HCT116 (cell line): ENCODE data around the gene ELN. TPM values are rescaled to one million over a fixed set of nuclear protein-coding genes. Genes with fewer than 3 reads are reported as not detected.

ENCODE experiments used
- ATAC-seq: fragments of 200-7000 bp; cut with Tn5 transposase; 2 replicates; pipeline ENCODE4 v1.9.1; 2020; ENCODE audit warnings: mild to moderate bottlenecking, moderate library complexity
- BruUV-seq: library from RNA; stranded (reverse); fragments of 400-500 nt; replicated peaks from 2 replicates; lab custom pipeline; 2021; lab: Mats Ljungman, UMichigan
- CTCF ChIA-PET: fragments of 300-600 bp; sonication (Branson Sonifier 250); formaldehyde crosslinking; loops from one replicate; lab custom pipeline; 2021; ENCODE audit warnings: antibody characterized with exemption; lab: Charles Lee
- POLR2A ChIA-PET: fragments of 300-600, 350-600 bp; sonication (Branson Sonifier 250); formaldehyde crosslinking; loops from one replicate; lab custom pipeline; 2021; ENCODE audit warnings: antibody characterized with exemption; lab: Charles Lee
- RAD21 ChIA-PET, 2 experiments: fragments of 300-600 bp; sonication (Branson Sonifier 250); formaldehyde crosslinking; loops; one replicate each; lab custom pipeline; 2023; ENCODE audit warnings: low total read pairs in 2 of 2; ENCODE audit not compliant: uncharacterized antibody in 2 of 2, unreplicated experiment in 2 of 2, low non-redundant PET in 1 of 2; lab: Charles Lee
- DNase-seq: peaks from one replicate; pipeline ENCODE4 v3.0.0-alpha.2; 2010; ENCODE audit warnings: low read depth, low spot score
- H2AFZ ChIP-seq: fragments of 200-600 bp; shearing (Covaris generic), sonication (generic); 2 replicates; pipeline ENCODE4 v1.6.1; 2017; ENCODE audit warnings: low read depth, mixed run types, mixed read lengths, antibody characterized with exemption, low read length; ENCODE audit not compliant: poor library complexity, severe bottlenecking
- H3K27ac ChIP-seq: 2 replicates; pipeline ENCODE4 v1.5.1; 2012; ENCODE audit warnings: low read depth, low read length
- H3K27me3 ChIP-seq: fragments of 200-600 bp; sonication (generic); 2 replicates; pipeline ENCODE4 v1.6.1; 2016; ENCODE audit warnings: mixed run types, low read length, mixed read lengths; ENCODE audit not compliant: insufficient read depth
- H3K36me3 ChIP-seq, 2 experiments: fragments of 200-500 bp in 1 of 2; fragments of 200-600 bp in 1 of 2; sonication (Bioruptor generic) in 1 of 2; sonication (generic) in 1 of 2; 2 replicates each; pipeline versions ENCODE4 v1.5.1 to v1.6.1; 2014 to 2016; ENCODE audit warnings: low read length in 2 of 2, inconsistent platforms in 1 of 2, mixed read lengths in 1 of 2, mixed run types in 1 of 2; ENCODE audit not compliant: insufficient read depth in 2 of 2, control insufficient read depth in 1 of 2
- H3K4me1 ChIP-seq, 2 experiments: fragments of 200-600 bp in 1 of 2; sonication (generic) in 1 of 2; 2 replicates each; pipeline versions ENCODE4 v1.5.1 to v1.6.1; 2012 to 2017; ENCODE audit warnings: low read length in 2 of 2, inconsistent platforms in 1 of 2, mild to moderate bottlenecking in 1 of 2, mixed read lengths in 1 of 2, mixed run types in 1 of 2, moderate library complexity in 1 of 2; ENCODE audit not compliant: insufficient read depth in 2 of 2, control insufficient read depth in 1 of 2
- H3K4me2 ChIP-seq: fragments of 200-600 bp; sonication (generic); 2 replicates; pipeline ENCODE4 v1.6.1; 2017; ENCODE audit warnings: mixed run types, low read length, mixed read lengths
- H3K4me3 ChIP-seq, 2 experiments: fragments of 200-600 bp in 1 of 2; sonication (generic) in 1 of 2; replicated peaks in 1 of 2; 2 replicates each; pipeline ENCODE4 v1.5.1; 2011 to 2016; ENCODE audit warnings: low read length in 2 of 2, control low read depth in 1 of 2, low read depth in 1 of 2, mild to moderate bottlenecking in 1 of 2, mixed read lengths in 1 of 2, mixed run types in 1 of 2
- H3K79me2 ChIP-seq: fragments of 200-600 bp; sonication (generic); 2 replicates; pipeline ENCODE4 v1.6.1; 2017; ENCODE audit warnings: mild to moderate bottlenecking, mixed run types, low read length, moderate library complexity, mixed read lengths; ENCODE audit not compliant: insufficient read depth
- H3K9ac ChIP-seq: fragments of 200-600 bp; sonication (generic); 2 replicates; pipeline ENCODE4 v1.6.1; 2016; ENCODE audit warnings: low read length, mixed read lengths
- H3K9me2 ChIP-seq: fragments of 200-600 bp; sonication (generic), shearing (Covaris generic); 2 replicates; pipeline ENCODE4 v1.6.1; 2017; ENCODE audit warnings: mixed run types, mild to moderate bottlenecking, moderate library complexity; ENCODE audit not compliant: insufficient read depth
- H3K9me3 ChIP-seq, 2 experiments: fragments of 200-500 bp in 1 of 2; fragments of 200-600 bp in 1 of 2; sonication (Bioruptor generic) in 1 of 2; sonication (generic) in 1 of 2; 2 replicates each; pipeline ENCODE4 v1.6.1; 2014 to 2017; ENCODE audit warnings: low read length in 2 of 2, mixed read lengths in 2 of 2, inconsistent platforms in 1 of 2, low read depth in 1 of 2, mild to moderate bottlenecking in 1 of 2, mixed run types in 1 of 2, moderate library complexity in 1 of 2; ENCODE audit not compliant: control insufficient read depth in 1 of 2, insufficient read depth in 1 of 2
- H4K20me1 ChIP-seq: fragments of 200-600 bp; sonication (generic), shearing (Covaris generic); 2 replicates; pipeline ENCODE4 v1.6.1; 2017; ENCODE audit warnings: mixed run types, mild to moderate bottlenecking, moderate library complexity; ENCODE audit not compliant: insufficient read depth
- ELF1 ChIP-seq: IDR thresholded peaks from 2 replicates; pipeline ENCODE4 v1.6.1; 2012; ENCODE audit warnings: low read depth, borderline replicate concordance
- EZH2 ChIP-seq: fragments of 200-600 bp; sonication (generic); IDR thresholded peaks from 2 replicates; pipeline ENCODE4 v1.6.1; 2017; ENCODE audit warnings: antibody characterized with exemption, mixed run types
- EZH2phosphoT487 ChIP-seq: fragments of 200-600 bp; IDR thresholded peaks from 2 replicates; pipeline ENCODE4 v1.6.1; 2018; ENCODE audit warnings: antibody characterized with exemption, borderline replicate concordance
- JUND ChIP-seq: IDR thresholded peaks from 2 replicates; pipeline ENCODE4 v1.6.1; 2012
- POLR2AphosphoS5 ChIP-seq: IDR thresholded peaks from 2 replicates; pipeline ENCODE4 v1.6.1; 2011; ENCODE audit warnings: mild to moderate bottlenecking, low read depth, low read length, moderate library complexity
- SIN3A ChIP-seq: IDR thresholded peaks from 2 replicates; pipeline ENCODE4 v1.6.1; 2012; ENCODE audit warnings: low read depth
- SRF ChIP-seq: IDR thresholded peaks from 2 replicates; pipeline ENCODE4 v1.6.1; 2012; ENCODE audit warnings: low read depth
- TCF7L2 ChIP-seq: IDR thresholded peaks from 2 replicates; pipeline ENCODE4 v1.7.0; 2011; ENCODE audit warnings: borderline replicate concordance, inconsistent platforms; ENCODE audit not compliant: insufficient read depth, insufficient read length; ENCODE audit errors: extremely low read depth
- YY1 ChIP-seq: IDR thresholded peaks from 2 replicates; pipeline ENCODE4 v1.6.1; 2011; ENCODE audit warnings: low read length, low read depth, moderate library complexity, mild to moderate bottlenecking; ENCODE audit not compliant: insufficient replicate concordance; ENCODE audit errors: extremely low read depth
- intact Hi-C: fragments of 100-400 bp; cut with micrococcal nuclease; formaldehyde crosslinking; loops from 2 replicates; pipeline ENCODE4 v1.10.0; 2022
- total RNA-seq: library from RNA; stranded (reverse); gene quantifications from one replicate; pipeline ENCODE4 v1.2.1, GENCODE V29; 2021; ENCODE audit not compliant: unreplicated experiment
- TF ChIP-seq, protein P1 (sequence below): IDR thresholded peaks from 2 replicates; pipeline ENCODE4 v1.6.1; 2012; ENCODE audit warnings: low read depth
- TF ChIP-seq, protein P2 (sequence below): IDR thresholded peaks from 2 replicates; pipeline ENCODE4 v1.6.1; 2011; ENCODE audit warnings: mild to moderate bottlenecking, low read length, moderate library complexity; ENCODE audit not compliant: insufficient replicate concordance; ENCODE audit errors: extremely low read depth

ELN gene
- total RNA-seq, 1 experiment from 2014 or later, result 0.17 TPM

DNA sequence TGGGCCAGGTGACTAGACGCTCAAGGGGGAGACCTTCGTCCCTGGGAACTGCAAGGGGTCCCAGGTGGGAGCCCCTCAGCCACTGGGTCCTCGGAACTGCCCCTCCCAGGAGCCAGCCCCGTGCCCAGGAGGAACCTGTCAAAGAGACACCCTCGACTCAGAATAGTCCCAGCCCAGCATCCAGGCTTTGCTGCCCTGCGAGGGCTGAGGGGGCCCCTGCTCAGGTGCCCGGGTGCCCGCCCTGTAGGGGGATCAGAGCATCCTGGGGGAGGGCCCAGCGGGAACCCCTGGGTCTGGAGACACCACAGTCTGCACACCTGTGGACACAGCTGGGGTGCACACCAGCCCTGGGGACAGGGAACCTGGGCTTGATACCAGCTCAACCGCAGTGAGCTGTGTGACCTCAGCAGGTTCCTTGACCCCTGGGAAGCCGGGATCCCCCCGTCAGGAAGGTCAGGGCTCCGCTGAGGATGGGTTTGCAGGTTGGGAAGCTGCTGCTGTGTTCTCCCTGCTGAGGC is 407 bp downstream of the ELN start:
- no peak overlapping the region for H3K9ac ChIP-seq
- H3K36me3 ChIP-seq, result no peaks in the 10 kb centered on the region
- no peak overlapping the region for H3K27ac ChIP-seq
- CTCF ChIA-PET, result interaction anchor here (2.7 kb wide), 1 partner anchor 9 kb away, joined by 29 read pairs; no protein-coding TSS in a partner anchor
- intact Hi-C loops, result no loop called here
- H3K9me2 ChIP-seq, result no peaks in the 10 kb centered on the region
- H3K4me1 ChIP-seq, result peaks cover 0 to 17% of the 10 kb centered on the region in 2 experiments; a peak in 3 of 4 replicates
- ATAC-seq (no peak), DNase-seq (no peak)
- no peak overlapping the region for H2AFZ ChIP-seq
- POLR2A ChIA-PET, result no interaction called here
- 0 out of 2 replicates have a peak, but pooled peaks cover 7% of the 10 kb centered on the region for H3K27me3 ChIP-seq
- RAD21 ChIA-PET, result no interaction called here
- no TSS peak for BruUV-seq
- no peaks in the 10 kb centered on the region for H3K79me2 ChIP-seq
- no peaks in the 10 kb centered on the region for H4K20me1 ChIP-seq
- no peak overlapping the region for H3K4me3 ChIP-seq
- no peaks in the 10 kb centered on the region for H3K9me3 ChIP-seq
- no peak overlapping the region for H3K4me2 ChIP-seq
- no peak for TF ChIP-seq YY1
- no peak for TF ChIP-seq SRF
- TF ChIP-seq JUND, result no peak
- TF ChIP-seq POLR2AphosphoS5, result no peak
- TF ChIP-seq EZH2phosphoT487, result no peak
- TF ChIP-seq, protein P1, sequence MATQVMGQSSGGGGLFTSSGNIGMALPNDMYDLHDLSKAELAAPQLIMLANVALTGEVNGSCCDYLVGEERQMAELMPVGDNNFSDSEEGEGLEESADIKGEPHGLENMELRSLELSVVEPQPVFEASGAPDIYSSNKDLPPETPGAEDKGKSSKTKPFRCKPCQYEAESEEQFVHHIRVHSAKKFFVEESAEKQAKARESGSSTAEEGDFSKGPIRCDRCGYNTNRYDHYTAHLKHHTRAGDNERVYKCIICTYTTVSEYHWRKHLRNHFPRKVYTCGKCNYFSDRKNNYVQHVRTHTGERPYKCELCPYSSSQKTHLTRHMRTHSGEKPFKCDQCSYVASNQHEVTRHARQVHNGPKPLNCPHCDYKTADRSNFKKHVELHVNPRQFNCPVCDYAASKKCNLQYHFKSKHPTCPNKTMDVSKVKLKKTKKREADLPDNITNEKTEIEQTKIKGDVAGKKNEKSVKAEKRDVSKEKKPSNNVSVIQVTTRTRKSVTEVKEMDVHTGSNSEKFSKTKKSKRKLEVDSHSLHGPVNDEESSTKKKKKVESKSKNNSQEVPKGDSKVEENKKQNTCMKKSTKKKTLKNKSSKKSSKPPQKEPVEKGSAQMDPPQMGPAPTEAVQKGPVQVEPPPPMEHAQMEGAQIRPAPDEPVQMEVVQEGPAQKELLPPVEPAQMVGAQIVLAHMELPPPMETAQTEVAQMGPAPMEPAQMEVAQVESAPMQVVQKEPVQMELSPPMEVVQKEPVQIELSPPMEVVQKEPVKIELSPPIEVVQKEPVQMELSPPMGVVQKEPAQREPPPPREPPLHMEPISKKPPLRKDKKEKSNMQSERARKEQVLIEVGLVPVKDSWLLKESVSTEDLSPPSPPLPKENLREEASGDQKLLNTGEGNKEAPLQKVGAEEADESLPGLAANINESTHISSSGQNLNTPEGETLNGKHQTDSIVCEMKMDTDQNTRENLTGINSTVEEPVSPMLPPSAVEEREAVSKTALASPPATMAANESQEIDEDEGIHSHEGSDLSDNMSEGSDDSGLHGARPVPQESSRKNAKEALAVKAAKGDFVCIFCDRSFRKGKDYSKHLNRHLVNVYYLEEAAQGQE, result no peak
- TF ChIP-seq, protein P2, sequence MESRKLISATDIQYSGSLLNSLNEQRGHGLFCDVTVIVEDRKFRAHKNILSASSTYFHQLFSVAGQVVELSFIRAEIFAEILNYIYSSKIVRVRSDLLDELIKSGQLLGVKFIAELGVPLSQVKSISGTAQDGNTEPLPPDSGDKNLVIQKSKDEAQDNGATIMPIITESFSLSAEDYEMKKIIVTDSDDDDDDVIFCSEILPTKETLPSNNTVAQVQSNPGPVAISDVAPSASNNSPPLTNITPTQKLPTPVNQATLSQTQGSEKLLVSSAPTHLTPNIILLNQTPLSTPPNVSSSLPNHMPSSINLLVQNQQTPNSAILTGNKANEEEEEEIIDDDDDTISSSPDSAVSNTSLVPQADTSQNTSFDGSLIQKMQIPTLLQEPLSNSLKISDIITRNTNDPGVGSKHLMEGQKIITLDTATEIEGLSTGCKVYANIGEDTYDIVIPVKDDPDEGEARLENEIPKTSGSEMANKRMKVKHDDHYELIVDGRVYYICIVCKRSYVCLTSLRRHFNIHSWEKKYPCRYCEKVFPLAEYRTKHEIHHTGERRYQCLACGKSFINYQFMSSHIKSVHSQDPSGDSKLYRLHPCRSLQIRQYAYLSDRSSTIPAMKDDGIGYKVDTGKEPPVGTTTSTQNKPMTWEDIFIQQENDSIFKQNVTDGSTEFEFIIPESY, result no peak
- no peak for TF ChIP-seq TCF7L2
- TF ChIP-seq ELF1, result no peak
- no peak for TF ChIP-seq EZH2
- TF ChIP-seq SIN3A, result no peak
